HG03159 (cell line): Measurements from ENCODE around the gene KRI1.
"Not testable (repeated sequence)": the region's sequence is repeated elsewhere in the genome, so short reads cannot be mapped to it uniquely, and the experiment has no call there.

Source experiments
- ATAC-seq: cut with Tn5 transposase; IDR thresholded peaks from one replicate; pipeline ENCODE4 v1.9.1; 2021; ENCODE audit warnings: mild to moderate bottlenecking, moderate library complexity; ENCODE audit not compliant: unreplicated experiment

Gene KRI1

DNA sequence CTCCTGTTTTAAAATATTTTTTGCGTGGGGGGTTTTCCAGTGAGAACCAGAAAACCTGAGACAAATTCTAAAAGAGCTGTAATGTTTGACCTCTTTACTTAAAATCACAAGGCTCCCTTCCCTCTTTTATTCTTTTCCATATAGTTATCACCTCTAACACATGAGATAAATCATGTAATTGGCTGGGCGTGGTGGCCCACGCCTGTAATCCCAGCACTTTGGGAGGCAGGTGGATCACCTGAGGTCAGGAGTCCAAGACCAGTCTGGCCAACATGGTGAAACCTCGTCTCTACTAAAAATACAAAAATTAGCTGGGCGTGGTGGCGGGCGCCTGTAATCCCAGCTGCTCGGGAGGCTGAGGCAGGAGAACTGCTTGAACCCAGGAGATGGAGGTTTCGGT lies 14.8 kb downstream of the KRI1 start:
- ATAC-seq = not testable (repeated sequence)

DNA sequence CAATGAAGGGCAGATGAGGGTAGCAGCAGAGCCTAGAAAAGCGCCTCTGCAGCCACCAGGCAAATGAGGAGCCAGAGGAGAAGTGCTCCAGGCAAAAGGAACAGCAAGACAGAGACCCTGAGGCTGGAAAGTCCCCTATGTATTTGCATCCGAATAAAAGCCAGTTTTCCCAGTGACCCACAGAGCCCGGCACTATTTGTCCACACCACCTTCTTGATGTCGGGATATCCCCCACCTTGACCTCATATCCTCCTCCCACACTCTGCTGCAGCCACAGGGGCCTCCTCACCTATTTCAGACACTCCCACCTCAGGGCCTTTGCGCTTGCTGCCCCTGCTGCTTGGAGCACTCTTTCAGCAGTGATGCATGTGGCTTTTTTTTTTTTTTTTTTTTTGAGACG lies 15.5 kb downstream of the KRI1 start:
- ATAC-seq = no peak

DNA sequence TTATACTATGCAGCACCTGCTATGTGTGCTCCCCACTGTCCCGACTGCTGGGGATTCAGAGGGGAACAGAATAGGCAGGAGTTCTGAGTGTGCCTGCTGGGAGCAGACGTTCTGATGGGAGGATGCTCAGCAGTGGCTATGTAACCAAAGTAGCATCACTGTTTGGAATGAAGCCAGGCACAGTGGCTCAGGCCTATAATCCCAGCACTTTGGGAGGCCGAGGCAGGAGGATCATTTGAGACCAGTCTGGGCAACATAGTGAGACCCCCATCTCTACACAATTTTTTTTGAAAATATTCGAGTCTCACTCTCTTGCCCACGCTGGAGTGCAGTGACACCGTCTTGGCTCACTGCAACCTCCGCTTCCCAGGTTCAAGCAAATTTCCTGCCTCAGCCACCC lies 16.1 kb downstream of the KRI1 start:
- no peak for ATAC-seq

DNA sequence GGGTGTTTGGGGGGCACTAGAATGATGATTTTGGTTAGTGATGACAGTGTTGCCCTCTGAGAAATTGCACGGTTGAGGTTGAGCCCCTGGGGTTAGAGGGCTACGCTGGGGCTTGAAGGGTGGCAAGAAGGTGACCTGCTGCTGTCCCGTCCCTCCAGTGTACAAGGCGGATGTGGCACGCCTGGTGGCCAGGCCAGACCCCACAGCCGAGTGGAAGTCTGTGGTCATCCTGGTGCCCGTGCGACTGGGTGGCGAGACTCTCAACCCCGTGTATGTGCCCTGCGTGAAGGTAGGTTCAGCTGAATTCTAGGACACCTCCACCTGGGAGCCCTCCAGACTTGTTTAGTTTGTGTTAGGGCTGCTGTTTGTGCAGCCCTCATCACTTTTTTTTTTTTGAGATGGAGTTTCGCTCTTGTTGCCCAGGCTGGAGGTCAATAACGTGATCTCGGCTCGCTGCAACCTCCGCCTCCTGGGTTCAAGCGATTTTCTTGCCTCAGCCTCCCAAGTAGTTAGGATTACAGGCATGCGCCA lies 17.0 kb downstream of the KRI1 start:
- ATAC-seq = no peak

DNA sequence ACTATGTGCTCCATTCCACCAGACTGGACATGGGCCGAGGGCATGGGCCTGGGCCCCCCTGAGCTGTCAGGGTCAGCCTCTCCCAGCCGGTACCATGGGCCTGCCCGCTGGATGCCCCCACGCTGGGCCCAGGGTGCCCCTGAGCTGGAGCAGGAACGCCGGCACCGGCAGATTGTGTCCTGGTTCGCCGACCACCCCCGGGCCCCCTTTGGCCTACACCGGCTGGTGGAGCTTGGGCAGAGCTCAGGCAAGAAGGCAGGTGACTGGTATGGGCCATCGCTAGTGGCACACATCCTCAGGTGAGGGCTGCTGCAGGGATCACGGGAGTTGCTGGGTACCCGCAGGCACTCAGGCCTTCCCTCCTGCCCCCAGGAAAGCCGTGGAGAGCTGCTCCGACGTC lies 19.0 kb downstream of the KRI1 start:
- no peak for ATAC-seq

DNA sequence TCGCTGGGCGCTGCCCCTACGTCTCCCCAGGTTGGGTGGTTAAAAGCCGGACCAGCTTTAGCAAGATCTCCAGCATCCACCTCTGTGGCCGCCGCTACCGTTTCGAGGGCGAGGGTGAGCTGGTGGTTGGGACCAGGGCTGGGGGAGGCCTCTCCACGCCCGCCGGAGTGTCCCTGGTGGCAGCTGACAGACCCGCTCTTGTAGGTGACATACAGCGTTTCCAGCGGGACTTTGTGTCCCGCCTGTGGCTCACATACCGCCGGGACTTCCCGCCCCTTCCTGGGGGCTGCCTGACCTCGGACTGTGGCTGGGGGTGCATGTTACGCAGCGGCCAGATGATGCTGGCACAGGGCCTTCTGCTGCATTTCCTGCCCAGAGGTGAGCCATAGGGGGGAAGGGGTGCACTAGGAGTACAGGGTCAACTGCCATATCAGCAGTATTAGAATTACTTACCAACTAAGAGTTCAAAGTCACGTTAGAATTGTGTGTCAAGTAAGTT lies 21.0 kb downstream of the KRI1 start:
- no peak for ATAC-seq

DNA sequence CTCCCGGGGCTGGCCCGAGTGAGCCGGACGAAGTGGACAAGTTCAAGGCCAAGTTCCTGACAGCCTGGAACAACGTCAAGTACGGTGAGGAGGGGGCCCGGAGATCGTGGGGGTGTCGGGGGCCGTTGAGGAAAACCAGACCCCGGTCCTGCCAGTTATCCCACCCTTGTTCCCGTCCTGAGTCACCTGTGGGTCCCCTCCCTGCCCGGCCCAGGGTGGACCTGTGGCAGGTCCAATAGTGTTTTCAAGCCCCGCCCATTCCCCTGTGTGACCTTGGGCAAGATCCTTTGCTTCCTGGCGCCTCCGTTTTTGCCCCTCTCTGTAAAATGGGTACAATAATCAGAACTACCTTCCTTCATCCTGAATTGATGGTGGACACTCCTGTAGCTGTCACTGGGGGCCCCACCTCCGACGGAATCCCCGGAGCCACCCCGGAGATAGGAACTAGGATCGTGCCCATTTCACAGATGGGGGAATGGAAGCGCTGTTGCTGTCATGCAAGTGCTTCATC lies 21.5 kb downstream of the KRI1 start:
- ATAC-seq = no peak

DNA sequence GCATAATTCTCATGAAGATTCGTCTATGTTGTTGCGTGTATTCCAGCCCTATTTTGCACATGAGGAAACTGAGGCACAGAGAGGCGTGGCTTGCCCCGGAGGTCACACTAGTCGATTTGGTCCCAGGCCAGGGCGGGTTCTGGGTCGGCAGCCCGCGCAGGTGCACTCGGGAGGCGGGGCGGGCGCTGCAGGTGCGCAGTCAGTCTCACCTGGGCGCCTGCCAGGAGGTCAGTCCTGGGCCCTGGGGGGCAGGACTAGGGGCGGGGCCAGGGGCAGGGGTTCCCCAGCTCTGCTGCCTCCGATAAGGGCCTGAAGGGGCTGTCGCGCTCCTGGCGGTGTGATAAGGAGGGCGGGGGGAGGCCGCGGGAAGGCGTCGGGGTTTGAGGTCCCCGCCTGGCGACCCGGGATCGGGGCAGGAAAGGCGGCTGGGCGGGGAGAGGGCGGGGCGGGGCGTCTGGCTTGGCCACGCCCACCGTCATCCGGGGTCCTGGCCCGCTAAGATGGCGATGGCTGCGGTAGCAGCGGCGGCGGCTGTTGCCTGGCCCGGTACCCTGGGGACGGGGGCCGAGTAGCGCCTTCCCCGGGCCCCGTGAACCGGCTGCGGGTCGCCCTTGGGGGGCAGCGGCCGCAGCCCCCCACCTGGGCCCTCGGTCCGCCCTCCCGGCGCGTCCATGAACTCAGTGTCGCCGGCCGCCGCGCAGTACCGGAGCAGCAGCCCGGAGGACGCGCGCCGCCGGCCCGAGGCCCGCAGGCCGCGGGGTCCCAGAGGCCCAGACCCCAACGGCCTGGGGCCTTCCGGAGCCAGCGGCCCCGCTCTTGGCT lies 22.2 kb downstream of the KRI1 start, which contains the start of gene ATG4D:
ATG4D (plus strand) TSS at position 485 of the 822 bp plus-strand sequence; CDS start at position 672, 187 bp downstream.
- ATAC-seq = peak; percentile 65

DNA sequence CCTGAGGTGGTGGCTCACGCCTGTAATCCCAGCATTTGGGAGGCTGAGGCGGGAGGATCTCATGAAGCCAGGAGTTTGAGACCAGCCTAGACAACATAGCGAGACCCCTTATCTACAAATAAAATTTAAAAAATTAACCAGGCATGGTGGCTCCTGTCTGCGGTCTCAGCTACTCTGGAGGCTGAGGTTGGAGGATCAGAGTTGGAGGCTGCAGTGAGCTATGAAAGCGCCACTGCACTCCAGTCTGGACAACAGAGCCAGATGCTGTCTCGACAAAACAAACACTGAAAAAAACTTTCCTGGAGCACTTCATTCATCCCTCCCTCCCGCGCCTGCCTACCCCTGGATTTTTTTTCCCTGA lies 22.8 kb downstream of the KRI1 start:
- ATAC-seq = no peak

DNA sequence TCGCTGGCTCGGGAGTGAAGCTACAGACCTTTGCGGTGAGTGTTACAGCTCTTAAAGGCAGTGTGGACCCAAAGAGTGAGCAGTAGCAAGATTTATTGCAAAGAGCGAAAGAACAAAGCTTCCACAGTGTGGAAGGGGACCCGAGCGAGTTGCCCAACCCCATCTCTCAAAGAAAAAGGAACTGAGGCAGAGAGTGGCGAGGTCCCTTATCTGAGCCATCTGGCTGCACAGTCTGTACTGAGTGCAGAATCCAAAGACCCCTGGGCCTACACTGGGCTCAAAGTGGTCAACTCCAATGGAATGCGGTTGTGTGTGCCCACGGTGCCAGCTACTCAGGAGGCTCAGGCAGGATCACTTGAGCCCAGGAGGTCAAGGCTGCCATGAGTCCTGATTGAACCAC lies 26.8 kb downstream of the KRI1 start:
- not testable (repeated sequence) for ATAC-seq

DNA sequence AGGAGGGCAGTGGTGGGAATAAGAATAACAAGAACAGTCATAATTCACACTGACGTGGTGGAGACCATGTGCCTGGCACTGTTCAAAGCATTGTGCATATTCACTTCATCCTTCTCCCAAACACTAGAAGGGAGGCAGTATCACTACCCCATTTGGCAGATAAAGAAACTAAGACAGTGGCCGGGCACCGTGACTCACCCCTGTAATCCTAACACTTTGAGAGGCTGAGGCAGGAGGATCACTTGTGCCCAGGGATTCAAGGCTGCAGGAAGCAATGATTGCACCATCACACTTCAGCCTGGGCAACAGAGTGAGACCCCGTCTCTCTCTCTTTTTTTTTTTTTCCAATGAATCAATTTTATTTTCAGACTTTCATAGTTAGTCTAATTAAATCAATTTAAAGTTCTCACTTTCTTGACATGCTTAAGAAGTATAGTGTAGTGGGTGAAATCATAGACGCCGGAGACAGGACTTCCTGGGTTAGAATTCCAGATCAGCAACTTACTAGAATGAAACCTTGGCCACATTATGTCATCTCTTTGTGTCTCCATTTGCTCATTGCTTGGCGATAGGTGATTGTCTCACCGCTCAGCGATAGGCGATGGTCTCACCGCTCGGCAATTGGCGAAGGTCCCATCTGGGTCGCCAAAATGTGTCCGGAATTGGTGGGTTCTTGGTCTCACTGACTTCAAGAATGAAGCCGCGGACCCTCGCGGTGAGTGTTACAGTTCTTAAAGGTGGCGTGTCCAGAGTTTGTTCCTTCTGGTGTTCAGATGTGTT lies 27.4 kb downstream of the KRI1 start:
- ATAC-seq = no peak

DNA sequence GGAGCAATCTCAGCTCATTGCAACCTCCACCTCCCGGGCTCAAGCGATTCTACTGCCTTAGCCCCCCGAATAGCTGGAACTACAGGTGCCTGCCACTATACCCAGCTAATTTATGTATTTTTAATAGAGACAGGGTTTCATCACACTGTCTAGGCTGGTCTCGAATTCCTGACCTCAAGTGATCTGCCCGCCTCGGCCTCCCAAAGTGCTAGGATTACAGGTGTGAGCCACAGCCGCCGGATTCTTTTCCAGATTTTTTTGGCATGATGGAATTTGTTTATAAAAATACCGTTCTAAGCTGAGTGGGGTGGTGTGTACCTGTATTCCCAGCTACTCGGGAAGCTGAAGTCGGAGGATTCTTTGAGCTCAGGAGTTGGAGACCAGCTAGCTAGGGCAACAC lies 28.1 kb downstream of the KRI1 start:
- no peak for ATAC-seq

DNA sequence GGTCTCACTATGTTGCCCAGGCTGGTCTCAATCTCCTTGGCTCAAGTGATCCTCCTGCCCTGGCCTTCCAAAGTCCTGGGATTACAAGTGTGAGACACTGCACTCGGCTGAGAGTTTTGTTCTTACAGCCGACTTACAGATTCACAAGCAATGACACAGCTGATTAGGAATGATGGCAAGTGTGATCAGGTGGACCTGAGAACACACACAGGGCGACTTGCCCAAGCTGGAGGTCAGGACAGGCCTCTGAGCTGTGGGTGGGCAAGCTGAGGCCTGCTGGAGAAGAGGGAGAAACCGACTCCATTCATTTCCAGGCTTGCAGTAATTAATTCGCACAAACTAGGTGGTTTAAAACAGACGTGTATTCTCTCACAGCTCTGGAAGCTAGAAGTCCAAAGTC lies 30.2 kb downstream of the KRI1 start:
- no peak for ATAC-seq

DNA sequence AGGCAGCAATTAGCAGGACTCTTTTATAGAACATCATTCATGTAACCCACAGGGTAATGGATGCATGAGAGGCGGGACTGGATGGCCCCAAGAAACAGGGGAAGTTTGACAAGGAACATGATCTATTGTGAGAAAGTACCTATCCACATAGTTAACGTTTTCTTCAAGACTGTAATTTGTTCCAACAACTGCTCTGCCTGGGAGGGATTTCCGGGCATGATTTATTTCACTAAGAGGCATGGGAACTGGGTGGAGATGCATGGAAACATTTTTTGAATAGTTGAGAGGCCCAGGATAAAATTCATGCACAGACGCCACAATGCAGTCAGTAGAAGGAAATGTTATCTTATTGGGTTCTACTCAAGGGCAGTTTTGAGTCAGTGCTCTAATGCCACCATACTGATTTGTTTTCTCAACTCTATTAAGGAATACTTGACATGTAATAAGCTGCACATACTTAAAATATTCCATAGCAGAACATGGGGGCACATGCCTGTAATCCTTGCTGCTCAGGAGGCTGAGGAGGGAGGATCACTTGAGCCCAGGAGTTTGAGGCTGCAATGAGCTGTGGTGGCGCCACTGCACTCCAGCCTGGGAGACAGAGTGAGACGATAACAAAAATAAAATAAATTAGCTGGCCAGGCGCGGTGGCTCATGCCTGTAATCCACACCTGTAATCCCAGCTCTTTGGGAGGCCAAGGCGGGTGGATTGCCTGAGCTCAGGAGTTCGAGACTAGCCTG lies 32.0 kb downstream of the KRI1 start:
- ATAC-seq = no peak

DNA sequence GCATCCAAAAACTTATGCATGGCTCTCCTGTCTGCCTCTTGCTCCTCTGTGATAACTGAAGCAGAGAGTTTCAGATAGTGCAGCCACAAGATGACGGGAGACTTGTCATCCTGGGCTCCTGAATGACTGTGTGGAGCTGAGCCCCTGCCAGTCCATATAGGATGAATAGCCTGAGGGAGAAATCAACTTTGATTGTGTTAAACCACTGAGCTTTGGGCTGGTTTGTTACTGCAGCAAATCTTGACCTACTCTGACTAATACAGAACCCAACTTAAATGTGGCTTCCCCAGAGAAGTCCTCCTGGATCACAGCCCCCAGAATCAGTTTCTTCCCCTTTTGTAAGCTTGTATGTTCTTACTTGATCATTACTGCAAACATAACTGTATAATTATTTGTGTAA lies 33.4 kb downstream of the KRI1 start:
- ATAC-seq = no peak

DNA sequence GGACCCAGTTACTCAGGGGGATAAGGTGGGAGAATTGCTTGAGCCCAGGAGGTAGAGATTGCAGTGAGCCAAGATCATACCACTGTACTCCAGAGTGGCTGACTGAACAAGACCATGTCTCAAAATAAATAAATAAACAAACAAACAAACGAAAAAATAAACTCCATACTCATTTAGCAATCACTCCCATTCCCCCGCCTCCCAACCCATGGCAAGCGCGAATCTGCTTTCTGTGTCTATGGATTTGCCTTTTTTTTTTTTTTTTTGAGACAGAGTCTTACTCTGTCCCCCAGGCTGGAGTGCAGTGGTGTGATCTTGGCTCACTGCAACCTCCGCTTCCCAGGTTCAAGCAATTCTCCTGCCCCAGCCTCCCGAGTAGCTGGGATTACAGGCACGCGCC lies 38.9 kb downstream of the KRI1 start:
- ATAC-seq = not testable (repeated sequence)

DNA sequence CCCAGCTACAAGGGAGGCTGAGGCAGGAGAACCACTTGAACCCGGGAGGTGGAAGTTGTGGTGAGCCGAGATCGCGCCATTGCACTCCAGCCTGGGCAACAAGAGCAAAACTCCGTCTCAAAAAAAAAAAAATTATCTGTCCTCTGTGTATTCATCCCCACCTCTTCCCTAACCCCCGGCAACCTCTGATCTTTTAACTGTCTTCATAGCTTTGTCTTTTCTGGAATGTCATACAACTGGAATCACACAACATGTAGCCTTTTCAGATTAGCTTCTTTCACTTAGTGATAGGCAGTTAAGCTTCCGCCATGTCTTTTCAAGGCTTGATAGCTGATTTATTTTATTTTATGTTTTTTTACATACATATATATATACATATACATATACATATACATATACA lies 40.2 kb downstream of the KRI1 start:
- no peak for ATAC-seq

DNA sequence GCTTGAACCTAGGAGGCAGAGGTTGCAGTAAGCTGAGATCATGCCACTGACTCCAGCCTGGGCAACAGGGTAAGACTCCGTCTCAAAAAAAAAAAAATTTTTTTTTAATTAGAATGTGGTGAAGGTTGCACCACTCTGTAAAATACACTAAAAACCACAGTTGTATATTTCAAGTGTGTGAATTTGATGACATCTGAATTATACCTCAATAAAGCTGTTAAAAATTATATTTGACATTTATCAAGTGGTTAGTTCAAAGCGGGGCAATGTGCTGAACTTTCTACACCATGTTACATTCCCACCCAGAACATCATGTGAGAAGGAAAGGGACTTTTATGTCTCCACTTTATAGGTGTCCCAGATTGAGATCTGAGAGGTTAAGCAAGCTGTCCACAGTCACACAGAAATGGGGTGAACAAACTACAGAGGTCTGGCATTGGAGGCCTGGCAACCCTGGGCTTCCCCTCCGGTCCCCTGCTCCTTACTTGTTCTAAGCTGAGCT lies 42.6 kb downstream of the KRI1 start:
- no peak for ATAC-seq

DNA sequence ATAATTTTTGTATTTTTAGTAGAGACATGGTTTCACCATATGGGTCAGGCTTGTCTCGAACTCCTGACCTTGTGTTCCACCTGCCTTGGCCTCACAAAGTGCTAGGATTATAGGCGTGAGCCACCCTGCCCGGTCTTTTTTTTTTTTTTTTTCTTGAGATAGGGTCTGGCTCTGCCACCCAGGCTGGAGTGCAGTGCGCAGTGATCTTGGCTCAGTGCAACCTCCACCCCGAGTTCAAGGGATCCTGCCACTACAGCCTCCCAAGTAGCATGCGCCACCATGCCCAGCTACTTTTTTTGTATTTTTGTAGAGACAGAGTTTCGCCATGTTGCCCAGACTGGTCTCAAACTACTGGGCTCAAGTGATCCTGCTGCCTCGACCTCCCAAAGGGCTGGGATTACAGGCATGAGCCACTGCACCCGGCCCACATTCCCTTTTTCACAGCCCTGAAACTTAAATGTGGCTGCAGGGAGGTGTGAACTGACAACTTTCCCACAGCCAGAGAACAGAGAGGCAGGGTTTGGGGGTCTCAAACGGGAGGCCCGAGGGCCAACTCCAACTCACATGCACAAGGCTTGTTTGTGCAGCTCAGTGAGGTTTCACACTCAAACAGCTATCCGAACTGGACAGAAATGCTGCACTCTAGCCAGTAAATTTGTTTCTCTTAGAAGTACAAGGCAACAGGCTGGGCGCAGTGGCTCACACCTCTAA lies 44.2 kb downstream of the KRI1 start:
- no peak for ATAC-seq

DNA sequence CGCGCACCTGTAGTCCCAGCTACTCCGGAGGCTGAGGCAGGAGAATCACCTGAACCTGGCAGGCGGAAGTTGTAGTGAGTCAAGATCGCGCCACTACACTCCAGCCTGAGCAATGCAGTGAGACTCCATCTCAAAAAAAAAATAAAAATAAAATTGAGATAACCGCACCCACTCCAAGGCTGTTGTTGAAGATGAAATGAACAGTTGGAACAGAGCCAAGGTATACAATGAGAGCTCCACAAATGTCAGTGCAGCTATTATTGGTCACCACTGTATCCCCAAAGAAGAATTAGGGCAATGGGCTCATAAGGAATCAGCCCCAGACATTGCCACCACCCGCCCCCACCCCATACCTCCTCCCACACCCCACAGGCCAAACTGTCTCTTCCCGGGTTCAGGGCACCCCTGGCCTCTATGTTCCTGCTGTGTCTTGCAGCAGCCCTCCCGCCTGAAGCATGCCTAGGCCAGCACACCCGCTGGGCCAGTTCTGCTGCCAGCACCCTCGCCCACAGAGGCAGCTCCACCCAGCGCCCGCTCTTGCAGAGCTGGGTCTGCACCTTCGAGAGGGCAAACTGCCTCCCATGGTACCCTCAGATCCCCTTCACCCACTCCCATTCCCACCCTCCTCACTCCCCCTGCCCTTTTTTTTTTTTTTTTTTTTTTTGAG lies 45.0 kb downstream of the KRI1 start:
- no peak for ATAC-seq
